ENCODE data around the gene DENND4C.

The DENND4C gene

GRCh38 chr9:19223724-19224123 lies 6.8 kb upstream of the DENND4C start:
- no peak overlapping the region for H3K4me3 ChIP-seq (ENCODE audit: low read depth, low read length)
- no peak for TF ChIP-seq CTCF (IDR thresholded peaks at IDR 0.05; ENCODE audit: borderline replicate concordance, insufficient read depth, low read depth, low read length)

- TF ChIP-seq CTCF (IDR thresholded peaks at IDR 0.05; ENCODE audit: borderline replicate concordance, insufficient read depth, low read depth, low read length), result no peak
- no peak overlapping the region for H3K4me3 ChIP-seq (ENCODE audit: low read depth, low read length)
These were observed 5.9 kb upstream of the DENND4C start for GRCh38 chr9:19224563-19224962.

GRCh38 chr9:19229595-19230354 lies 718 bp upstream of the DENND4C start:
- H3K4me3 ChIP-seq (ENCODE audit: low read depth, low read length), result peak overlapping the region; percentile 91
- TF ChIP-seq CTCF (IDR thresholded peaks at IDR 0.05; ENCODE audit: borderline replicate concordance, insufficient read depth, low read depth, low read length), result no peak

GRCh38 chr9:19231126-19231903 lies 822 bp downstream of the DENND4C start:
- peak overlapping the region; percentile 91 for H3K4me3 ChIP-seq (ENCODE audit: low read depth, low read length)
- TF ChIP-seq CTCF (IDR thresholded peaks at IDR 0.05; ENCODE audit: borderline replicate concordance, insufficient read depth, low read depth, low read length), result no peak

- H3K4me3 ChIP-seq (ENCODE audit: low read depth, low read length), result peak overlapping the region; percentile 91
- no peak for TF ChIP-seq CTCF (IDR thresholded peaks at IDR 0.05; ENCODE audit: borderline replicate concordance, insufficient read depth, low read depth, low read length)
These were observed 1.7 kb downstream of the DENND4C start for GRCh38 chr9:19231904-19232822.

- TF ChIP-seq CTCF (IDR thresholded peaks at IDR 0.05; ENCODE audit: borderline replicate concordance, insufficient read depth, low read depth, low read length), result no peak
- H3K4me3 ChIP-seq (ENCODE audit: low read depth, low read length), result peak overlapping the region; percentile 91
These were observed 2.3 kb downstream of the DENND4C start for GRCh38 chr9:19232823-19233194.

Data from GM12875 (cell line).